Hepatocyte (in vitro differentiated cells): ENCODE measurements around the gene TMEM121.

Experiments
- CTCF ChIP-seq: fragments of 200-600 bp; sonication (generic); IDR thresholded peaks from 2 replicates; pipeline ENCODE4 v1.5.1; 2016; ENCODE audit warnings: antibody characterized with exemption, mild to moderate bottlenecking; ENCODE audit not compliant: poor library complexity
- EZH2 ChIP-seq: fragments of 200-600 bp; sonication (generic); IDR thresholded peaks from 2 replicates; pipeline ENCODE4 v1.6.1; 2016; ENCODE audit warnings: antibody characterized with exemption, mild to moderate bottlenecking, borderline replicate concordance

GRCh38 chr14:105487986-105488777 is 38.2 kb upstream of the TMEM121 start:
- TF ChIP-seq CTCF (no peak), EZH2 (no peak)
